Inflammatory macrophage treated with lipopolysaccharide for 1 hour (primary cell): ENCODE measurements around the gene BCAP31.
"Not testable (repeated sequence)": the region's sequence is repeated elsewhere in the genome, so short reads cannot be mapped to it uniquely, and the experiment has no call there.

Experiments
- DNase-seq, 2 donors: peaks; one replicate each; pipeline ENCODE4 v3.0.0-alpha.2; 2020 to 2022

The BCAP31 gene

GRCh38 chrX:153733651-153734240 is 9.6 kb upstream of the BCAP31 start:
- no peak for DNase-seq

GRCh38 chrX:153732401-153732800 is 8.2 kb upstream of the BCAP31 start:
- DNase-seq = peak; percentile 74 to 84

- no peak for DNase-seq
Observed at GRCh38 chrX:153731845-153732215, 7.6 kb upstream of the BCAP31 start.

DNA sequence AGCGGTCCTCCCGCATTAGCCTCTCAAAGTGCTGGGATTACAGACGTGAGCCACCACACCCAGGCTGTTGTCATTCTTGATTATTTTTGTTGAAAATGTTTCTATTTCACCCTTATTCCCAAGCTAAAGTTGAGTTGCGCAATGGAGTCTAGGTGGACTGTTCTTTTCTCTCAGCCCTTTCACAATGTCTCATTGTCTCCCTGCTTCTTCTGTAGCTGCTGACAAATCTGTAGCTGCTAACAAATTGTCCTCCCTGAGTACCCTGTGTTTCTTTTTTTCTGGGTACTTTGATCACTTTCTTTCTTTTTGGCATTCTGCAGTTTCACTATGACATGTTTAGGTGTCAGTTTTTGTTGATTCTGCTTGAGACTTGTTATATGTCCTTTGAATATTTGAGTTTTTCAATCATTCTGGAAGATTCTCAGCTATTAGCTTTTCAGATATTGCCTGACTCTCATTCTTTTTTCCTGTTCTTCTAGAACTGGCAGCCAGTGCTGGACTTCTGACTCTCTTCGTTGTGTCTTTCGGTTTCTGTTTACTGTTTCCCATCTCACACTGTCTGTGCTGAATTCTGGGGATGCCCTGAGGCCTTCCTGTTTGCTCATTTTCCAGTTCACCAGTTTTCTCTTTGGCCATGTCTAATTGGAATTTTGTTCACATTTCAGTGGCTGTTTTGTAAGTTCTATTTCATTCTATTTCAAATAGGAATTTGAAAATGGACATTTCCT is 7.1 kb upstream of the BCAP31 start:
- DNase-seq = peak in 1 of 2 donors; percentile 10

DNA sequence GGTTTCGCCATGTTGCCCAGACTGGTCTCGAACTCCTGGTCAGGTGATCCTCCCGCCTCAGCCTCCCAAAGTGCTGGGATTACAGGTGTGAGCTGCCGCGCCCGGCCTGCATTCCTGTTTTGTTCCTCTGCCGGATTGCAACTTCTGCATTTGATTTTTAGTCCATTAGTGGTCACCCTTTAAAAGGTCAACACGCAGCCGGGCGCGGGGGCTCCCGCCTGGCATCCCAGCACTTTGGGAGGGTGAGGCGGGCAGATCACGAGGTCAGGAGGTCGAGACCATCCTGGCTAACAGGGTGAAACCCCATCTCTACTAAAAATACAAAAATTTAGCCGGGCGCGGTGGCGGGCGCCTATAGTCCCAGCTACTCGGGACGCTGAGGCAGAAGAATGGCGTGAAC is 5.9 kb upstream of the BCAP31 start:
- DNase-seq = not testable (repeated sequence)

- no peak for DNase-seq
Observed at GRCh38 chrX:153728951-153729631, 4.9 kb upstream of the BCAP31 start.

- DNase-seq = no peak
Observed at GRCh38 chrX:153728095-153728494, 3.9 kb upstream of the BCAP31 start.

GRCh38 chrX:153727123-153727931 is 3.1 kb upstream of the BCAP31 start:
- no peak for DNase-seq

- DNase-seq = peak; percentile 55 to 68
Observed at GRCh38 chrX:153726286-153727122, 2.3 kb upstream of the BCAP31 start.

DNA sequence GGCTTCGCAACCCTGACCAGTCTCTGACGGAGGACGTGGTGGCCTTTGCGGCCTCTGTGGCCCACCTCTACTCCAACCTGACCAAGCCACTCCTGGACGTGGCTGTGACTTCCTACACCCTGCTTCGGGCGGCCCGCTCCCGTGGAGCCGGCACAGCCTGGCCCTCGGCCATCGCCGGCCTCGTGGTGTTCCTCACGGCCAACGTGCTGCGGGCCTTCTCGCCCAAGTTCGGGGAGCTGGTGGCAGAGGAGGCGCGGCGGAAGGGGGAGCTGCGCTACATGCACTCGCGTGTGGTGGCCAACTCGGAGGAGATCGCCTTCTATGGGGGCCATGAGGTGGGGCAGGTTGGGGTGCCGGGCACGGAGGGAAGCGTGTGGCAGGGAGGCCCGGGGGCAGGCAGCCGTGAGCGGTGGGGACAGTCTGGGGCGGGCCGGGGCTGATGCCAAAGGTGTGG is 1.7 kb upstream of the BCAP31 start:
- DNase-seq = no peak

DNA sequence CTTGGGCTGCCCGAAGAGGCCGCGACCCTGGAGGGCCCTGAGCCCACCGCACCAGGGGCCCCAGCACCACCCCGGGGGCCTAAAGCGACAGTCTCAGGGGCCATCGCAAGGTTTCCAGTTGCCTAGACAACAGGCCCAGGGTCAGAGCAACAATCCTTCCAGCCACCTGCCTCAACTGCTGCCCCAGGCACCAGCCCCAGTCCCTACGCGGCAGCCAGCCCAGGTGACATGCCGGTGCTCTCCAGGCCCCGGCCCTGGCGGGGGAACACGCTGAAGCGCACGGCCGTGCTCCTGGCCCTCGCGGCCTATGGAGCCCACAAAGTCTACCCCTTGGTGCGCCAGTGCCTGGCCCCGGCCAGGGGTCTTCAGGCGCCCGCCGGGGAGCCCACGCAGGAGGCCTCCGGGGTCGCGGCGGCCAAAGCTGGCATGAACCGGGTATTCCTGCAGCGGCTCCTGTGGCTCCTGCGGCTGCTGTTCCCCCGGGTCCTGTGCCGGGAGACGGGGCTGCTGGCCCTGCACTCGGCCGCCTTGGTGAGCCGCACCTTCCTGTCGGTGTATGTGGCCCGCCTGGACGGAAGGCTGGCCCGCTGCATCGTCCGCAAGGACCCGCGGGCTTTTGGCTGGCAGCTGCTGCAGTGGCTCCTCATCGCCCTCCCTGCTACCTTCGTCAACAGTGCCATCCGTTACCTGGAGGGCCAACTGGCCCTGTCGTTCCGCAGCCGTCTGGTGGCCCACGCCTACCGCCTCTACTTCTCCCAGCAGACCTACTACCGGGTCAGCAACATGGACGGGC is 1.0 kb upstream of the BCAP31 start:
- no peak for DNase-seq

DNA sequence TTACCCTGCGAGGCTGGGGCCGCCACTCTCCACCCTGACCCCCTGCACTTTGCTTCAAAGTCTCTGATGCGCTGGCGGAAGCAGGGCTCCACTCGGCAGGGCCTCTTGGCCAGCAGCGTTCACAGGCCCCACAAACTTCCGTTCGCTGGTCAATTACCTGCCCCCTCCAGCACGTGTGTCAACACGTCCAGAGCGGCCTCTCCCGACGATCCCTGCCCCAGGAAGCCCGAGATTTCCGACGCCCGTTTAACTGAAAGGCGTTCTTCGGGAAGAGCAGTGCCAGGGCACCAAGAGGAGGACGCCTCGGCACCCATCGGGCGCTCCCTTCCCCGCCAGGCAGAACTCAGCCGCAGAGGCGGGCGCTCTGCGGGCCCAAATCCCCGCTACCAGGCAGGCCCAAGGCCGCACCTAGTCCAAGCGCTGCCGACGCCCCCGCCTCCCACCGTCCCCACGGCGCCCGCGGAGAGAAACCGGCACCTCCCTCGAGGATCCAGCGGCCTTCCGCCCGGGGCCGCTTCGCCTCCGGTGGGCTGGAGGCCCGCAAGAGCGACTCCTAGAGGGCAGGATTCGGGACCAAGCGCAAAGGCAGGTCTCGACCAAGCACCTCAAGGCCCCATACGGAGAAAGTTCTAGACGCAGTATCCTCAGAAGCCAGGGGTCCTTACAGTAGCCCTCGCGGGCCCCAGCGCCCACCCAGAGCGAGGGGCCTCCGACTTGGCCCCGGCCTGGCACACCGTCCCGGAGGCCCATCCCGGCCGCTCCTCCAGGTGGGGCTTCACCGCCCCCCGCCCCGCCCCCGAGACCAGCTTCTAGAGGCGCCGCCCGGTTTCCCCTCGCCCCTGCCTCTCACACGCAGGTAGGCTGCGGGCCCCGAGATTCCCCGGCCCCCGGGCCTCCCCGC is 586 bp downstream of the BCAP31 start:
- peak in 1 of 2 donors; percentile 9 for DNase-seq

DNA sequence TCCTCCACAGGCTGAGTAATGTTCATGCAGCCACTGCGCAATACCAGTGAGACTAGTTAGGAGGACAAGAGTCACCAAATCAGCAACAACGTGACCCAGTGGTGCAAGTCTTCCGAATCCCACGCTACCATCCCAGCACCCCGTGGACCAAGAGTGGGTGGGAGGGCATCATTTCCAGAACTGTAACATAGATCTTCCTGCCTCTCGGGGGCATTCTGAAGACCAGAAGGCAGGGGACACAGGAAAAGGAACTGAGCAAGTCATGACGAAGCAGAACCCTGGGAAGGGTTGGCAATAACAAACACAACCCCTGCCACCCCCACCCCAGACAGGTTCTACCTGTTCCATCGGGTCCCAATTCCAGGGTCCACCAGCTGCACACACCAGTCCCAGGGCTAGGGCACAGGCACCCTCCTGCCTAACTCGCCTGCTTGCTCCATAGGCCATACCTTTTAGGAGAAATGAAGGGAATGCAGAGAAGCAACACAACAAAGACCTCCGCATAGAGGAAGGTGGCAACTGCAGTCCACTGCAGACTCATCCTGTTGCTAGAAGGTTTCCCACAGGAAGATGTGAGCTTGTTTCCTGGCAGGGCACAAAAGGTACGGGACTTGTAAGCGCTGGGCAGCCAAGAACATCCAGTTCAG is 1.4 kb downstream of the BCAP31 start:
- DNase-seq = peak; percentile 82 to 94

GRCh38 chrX:153719701-153720100 is 4.5 kb downstream of the BCAP31 start:
- no peak for DNase-seq

DNA sequence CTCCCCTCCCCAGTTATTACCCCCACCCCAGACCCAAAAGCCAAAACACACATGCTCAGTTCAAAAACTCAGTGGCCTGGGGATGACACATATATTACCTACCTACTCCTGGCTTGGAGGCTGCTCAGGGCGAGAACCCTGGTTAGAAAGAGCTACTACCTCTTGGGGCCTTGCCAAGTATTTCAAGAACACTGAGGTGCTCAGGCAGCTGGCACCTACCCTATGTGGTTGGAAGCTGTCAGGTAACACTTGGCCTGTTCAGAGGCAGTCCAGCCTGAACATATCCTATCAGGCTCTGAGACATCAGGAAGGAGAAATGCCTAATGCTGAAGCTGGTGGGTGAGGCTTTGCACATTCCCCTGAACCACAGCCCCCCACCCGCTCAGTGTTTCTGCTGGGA is 4.9 kb downstream of the BCAP31 start:
- DNase-seq = no peak

- DNase-seq = no peak
Observed at GRCh38 chrX:153717445-153717844, 6.7 kb downstream of the BCAP31 start.

DNA sequence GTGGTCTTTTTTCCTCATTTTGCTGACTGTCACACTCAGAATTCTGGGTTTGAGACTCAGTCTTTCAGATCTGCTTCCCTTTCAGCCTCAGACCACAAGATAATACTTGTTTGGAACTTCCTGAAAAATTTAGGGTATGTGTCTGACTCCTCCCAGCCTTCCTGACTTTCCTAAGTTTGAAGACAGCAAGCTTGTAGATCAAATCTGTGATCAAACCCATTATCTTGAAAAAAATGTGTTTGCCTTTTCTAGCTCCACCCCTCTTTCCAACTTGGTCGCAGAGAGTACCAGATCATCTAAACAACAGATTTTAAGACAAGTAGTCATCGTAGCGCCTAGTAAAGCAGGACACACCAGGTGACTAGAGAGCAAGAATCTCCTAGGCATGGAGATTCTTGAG is 9.9 kb downstream of the BCAP31 start:
- no peak for DNase-seq

GRCh38 chrX:153709726-153710674 is 14.2 kb downstream of the BCAP31 start:
- DNase-seq = no peak

GRCh38 chrX:153708415-153708814 is 15.8 kb downstream of the BCAP31 start:
- DNase-seq = peak; percentile 59 to 70
